Hematopoietic multipotent progenitor cell treated with erythropoietin and hydrocortisone succinate and interleukin-3 and kit ligand, for 15 days (in vitro differentiated cells): Measurements from ENCODE around the gene ACTG1.

Source experiments
- DNase-seq: peaks from one replicate; pipeline ENCODE4 v3.0.0-alpha.2; 2015; ENCODE audit warnings: low spot score

ACTG1 gene

DNA sequence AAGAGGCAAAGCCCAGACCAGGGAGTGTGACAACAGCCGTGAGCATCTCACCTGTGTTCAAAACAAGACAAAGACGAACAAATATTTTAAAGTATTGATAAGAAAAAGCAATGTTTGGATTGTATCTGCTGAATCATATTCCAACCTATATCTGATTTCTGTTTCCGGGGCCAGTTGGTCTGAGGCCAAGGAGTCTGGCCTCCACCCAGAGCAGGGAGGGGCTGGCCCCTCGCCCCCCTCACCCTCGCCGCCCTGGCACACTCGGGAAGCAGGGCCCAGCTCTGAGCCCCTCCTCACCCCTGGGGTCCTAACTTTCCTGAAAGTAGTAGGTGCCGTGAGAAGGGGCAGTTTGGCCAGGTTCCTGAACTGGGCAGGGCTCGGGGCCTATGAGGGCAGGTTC lies 48.0 kb downstream of the ACTG1 start:
- DNase-seq, result no peak

DNA sequence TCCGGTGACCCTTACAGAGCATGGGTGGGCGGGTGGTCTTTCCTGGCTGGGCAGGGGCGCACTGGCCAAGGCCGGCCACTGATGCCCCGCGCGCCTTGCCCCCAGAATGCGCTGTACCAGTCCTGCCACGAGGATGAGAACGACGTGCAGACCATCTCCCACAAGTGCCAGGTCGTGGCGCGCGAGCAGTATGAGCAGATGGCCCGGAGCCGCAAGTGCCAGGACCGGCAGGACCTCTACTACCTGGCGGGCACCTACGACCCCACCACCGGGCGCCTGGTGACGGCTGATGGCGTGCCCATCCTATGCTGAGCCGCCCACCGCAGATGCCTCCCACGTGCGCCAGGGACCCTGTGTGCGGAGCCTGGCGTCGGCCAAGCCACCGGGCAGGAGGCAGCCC lies 49.1 kb downstream of the ACTG1 start:
- DNase-seq, result no peak

DNA sequence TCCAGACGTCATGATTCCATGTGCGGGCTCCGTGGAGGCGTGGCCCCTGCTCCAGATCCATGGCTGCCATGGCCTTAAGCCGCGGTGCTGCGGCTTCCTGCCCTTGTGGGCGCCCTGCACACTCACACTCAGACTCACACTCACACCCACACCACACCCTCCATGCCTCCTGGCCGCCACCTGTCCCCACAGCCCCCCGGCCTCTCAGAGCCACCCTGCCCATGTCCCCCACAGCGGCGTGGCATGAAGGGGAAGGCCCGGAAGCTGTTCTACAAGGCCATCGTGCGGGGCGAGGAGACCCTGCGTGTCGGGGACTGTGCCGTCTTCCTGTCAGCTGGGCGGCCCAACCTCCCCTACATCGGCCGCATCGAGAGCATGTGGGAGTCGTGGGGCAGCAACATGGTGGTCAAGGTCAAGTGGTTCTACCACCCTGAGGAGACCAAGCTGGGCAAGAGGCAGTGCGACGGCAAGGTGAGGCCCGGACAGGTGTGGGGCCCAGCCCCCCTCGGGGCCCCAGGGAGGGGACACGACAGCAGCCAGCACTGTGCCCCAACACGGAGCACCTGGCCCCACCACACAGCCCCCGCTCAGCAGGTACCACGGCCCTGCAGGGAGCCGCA lies 50.0 kb downstream of the ACTG1 start:
- no peak for DNase-seq

DNA sequence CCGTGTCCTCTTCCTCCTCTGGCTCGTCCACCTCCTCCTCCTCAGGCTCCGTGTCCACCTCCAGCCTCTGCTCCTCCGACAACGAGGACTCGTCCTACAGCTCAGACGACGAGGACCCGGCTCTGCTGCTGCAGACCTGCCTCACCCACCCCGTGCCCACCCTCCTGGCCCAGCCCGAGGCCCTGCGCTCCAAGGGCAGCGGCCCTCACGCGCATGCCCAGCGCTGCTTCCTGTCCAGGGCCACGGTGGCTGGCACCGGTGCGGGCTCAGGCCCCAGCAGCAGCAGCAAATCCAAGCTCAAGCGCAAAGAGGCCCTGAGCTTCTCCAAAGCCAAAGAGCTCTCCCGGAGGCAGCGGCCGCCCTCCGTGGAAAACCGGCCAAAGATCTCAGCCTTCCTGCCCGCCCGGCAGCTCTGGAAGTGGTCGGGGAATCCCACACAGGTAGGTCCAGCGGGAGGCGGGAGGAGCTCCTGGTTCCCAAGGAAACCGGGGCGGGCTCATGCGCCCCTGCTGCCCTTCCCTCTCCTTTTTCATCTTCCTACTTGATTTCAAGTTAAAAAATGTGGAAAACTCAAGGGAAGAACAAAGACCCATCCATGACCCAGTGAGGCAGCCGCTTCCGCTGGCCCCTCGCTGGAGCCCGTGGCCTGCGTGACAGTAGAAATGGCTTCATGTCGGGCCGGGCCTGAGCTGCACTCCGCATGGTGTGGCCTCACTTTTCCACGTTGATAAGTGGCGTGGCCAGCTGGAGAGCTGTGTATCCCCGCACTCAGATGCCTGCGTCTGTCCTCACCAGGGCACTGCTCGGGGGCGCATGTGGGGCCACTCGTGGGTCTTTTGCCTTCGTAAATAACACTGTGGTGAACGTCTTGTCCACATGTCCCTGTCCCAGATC lies 50.7 kb downstream of the ACTG1 start:
- no peak for DNase-seq

DNA sequence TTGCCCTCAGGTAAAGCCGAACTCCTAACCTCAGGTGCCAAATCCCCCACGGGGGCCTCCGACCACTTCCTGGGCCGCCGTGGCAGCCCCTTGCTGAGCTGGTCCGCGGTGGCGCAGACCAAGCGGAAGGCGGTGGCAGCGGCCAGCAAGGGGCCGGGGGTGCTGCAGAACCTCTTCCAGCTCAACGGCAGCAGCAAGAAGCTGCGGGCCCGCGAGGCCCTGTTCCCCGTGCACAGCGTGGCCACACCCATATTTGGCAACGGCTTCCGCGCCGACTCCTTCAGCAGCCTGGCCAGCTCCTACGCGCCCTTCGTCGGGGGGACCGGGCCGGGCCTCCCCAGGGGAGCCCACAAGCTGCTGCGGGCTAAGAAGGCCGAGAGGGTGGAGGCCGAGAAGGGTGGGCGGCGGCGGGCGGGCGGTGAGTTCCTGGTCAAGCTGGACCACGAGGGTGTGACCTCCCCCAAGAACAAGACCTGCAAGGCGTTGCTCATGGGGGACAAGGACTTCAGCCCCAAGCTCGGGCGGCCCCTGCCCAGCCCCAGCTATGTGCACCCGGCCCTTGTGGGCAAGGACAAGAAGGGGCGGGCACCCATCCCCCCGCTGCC lies 51.6 kb downstream of the ACTG1 start:
- DNase-seq, result no peak
